Caki2 (cell line): ENCODE results near the gene CBFB. TPM values are rescaled to one million over a fixed set of nuclear protein-coding genes. Genes with fewer than 3 reads are reported as not detected.

Source experiments
- DNase-seq: peaks from one replicate; pipeline ENCODE4 v3.0.0-alpha.2; 2015; ENCODE audit warnings: low read depth
- in situ Hi-C: cut with HindIII; loops from 2 replicates; pipeline ENCODE4 v1.10.0; 2016; ENCODE audit warnings: low sequenced_read_pairs, low pct_unique_long_range_greater_than_20kb, mixed read lengths
- total RNA-seq: library from RNA; depleted of rRNA; stranded (reverse); fragments of >200 nt; shearing (Covaris generic); gene quantifications from 2 replicates; pipeline ENCODE4 v1.2.3, GENCODE V29; 2014; ENCODE audit warnings: low replicate concordance; rRNA removed

Gene CBFB
- total RNA-seq, 1 experiment from 2014 or later: 8.2 TPM

DNA sequence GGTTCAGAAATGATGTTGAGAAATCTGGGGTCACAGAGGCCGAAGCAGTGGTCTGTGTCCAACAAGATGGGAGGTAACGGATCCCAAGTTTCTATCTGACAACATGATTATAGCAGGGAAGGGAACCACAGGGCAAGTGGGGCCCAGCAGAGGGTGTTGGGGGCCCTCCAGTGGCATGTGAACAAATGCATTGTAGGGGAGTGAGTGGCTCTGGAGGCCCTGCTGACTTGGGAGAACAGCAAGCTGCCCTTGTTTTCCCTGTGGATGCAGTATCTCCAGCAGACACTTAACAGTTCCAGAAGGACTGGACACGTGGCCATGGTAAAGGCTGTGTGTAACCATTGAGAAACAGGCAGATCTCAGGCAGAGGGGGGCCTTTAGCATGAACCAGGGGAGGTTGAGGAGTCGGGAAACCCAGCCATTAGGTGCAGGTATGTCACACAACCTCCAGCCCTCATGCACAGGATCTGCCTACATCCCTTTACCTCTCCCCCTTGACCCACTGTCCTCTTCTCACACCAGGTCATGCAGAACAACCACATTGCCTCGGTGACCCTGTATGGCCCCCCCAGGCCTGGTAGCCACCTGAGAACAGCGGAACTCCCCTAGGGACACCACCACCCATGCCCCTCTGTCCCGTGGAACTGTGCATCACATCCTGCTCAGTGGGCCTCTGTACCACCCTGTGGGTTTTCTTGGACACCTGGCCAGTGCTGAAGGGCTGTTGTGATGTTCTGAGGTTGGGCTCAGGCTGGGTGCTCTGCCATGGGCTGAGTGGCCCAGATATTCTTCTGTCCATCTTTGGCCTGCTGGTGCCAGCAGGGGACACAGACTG, 117.8 kb downstream of the CBFB start:
- DNase-seq: no peak

DNA sequence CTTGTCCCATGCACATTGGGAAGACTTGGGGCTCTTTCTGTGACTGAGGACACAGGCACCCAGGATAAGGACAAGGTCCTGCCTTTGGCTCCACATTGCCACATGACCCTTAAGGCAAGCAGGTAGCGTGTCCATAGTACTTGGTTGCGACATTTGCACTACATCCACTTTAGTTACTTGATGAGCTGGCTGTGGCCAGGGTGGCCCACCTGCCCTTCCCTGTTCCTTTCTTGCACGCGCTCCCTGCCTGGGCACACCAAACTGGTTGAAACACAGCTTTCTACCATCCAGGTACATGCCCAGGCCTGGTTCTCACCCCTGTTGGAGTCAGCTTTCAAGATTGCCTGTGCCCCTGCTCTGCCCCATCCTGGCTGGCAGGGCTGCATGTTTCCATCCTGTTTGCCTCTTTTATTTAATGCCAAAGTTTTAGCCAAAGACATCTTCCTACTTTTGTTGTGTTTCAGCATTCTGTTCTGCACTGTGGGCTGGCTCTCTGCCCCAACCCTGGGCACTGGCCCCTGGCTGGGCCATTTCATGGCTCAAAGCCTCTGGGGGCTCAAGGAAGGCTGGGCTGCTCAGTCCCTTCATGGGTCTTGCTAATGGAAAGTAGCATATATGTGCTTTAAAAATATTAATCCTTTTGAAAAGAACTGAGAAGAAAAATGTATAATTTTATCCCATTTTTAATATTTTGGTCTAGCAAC, 118.6 kb downstream of the CBFB start:
- in situ Hi-C loops: no loop called here
- DNase-seq: no peak

More for the DNA sequence above, 117.8 kb downstream of the CBFB start:
- in situ Hi-C loops: no loop called here

DNA sequence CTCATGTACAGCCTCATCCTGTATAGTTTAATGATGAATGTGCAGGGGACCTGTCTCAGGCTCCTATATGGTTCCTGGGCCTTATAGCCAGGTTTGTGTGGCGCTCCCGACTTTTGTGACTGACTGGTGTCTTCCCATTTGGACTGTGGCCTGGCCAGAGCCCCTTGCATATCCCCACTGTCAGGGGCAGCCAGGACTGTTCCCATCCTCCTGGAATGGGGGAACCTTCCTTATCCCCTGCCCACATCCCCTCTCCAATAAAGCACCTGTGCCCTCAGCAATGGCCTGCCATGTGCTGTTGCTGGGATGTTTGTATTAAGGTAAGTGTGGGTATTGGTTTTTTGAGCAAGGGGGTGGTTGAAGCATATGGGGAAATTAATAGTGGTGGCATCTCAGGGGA, 119.3 kb downstream of the CBFB start:
- in situ Hi-C loops: no loop called here
- DNase-seq: no peak

DNA sequence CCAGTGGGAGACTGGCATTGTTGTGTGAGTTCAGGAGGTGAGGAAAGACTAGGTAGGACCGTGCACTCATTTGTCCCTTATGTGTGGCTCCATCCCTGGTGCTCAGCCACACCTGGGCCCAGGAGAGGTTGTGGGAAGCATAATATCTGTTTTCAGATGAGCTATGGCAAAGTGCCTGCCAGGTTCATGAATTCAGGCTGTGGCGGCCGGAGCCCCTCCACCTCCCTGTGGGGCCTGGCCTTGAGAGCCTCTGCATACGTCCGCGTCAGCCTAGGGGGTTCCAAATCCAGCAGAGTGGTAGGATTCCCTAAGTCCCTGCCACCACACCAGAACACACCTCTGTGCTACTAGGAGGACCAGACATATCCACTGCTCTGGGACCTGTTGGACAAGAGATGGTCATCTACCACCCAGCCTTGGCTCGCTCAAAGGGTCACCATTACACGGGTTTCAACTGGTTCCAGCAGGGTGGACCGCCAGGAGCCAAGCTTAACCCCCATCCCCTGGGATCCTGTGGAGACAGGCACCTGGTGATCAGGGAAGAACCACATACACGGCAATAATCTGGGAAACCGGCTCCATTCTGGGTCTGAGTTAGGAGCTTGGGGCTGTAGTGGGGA, 119.8 kb downstream of the CBFB start:
- DNase-seq: no peak
- in situ Hi-C loops: no loop called here

DNA sequence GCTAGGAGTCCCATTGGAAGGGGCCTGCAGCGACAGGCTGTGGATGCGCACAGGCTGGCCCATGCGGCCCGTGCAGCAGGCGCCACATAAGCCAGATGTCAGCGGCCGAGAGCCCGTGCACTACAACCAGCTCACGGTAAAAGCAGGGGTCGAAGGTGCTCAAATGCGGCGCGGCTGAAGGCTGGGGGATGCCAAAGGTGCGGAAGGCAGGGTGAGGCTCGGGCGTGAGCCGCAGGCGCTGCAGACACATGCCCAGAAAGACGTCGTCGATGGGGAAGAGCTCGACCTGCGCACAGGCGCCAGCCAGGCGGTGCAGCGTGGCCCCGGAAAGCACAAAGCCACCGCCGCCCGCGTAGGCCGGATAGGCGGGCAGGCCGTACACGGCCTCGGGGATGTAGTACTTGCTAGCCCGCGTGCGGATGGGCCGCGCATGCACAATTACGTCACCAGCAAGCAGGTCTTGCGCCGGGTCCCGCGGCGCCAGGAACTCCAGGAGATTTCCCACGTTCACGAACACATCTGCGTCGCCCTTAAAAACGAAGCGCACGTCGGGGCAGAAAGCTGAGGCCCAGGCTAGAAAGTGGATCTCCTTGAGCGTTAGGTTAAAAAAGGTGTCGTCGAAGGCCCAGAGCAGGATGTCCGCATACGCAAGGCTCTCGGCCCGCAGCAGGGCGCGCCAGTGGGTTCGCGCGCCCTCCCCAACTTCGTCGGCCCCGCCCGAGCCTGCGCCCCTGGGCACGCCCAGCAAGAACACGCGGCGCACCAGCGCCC, 120.5 kb downstream of the CBFB start:
- in situ Hi-C loops: no loop called here
- no peak for DNase-seq

DNA sequence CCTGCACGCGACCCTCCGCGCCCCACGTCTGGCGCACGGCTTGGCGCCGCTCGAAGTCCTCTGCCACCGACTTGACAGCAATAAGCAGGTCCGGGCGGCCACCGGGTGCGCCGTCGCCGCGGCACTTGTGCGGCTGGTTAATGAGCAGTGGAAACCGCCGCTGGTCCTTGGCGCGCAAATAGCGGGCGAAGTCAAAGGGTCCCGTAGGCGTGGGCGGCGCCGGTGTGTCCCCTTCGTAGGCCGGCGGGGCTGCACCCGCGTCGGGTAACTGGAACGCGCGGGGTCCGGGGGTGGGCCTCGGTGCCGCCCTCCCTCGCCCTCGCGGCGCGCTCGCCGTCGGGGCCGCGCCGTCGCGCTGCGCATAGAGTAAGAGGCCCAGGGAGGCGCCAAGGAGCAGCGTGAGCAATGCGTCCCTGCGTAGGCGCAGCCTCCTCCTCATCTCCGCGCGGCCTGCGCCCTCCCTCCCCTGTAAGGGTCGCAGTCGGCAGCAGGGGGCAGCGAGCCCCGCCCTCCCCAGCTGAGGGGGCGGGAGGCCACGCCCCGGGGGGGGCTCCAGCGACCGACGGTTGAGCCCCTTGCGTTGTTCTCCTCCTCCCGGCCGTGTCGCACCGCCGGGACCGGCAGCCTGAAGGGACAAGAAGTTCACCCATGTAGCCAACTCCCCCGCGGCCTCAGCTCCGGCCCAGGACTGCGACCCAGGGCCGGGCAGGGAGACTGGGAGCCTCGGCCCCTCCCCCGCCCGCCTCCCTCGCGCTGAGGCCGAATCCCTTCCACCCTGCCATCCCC, 121.3 kb downstream of the CBFB start:
- no peak for DNase-seq
- in situ Hi-C loops: no loop called here

Other genes starting within 250 kb of the CBFB start
- not detected in 2 replicates for gene TERB1, start 227.6 kb upstream of the CBFB start, total RNA-seq
- gene NAE1, start 198.2 kb upstream of the CBFB start, total RNA-seq: 87.0 and 133 TPM in 2 replicates
- not detected in 2 replicates for gene CA7, start 184.7 kb upstream of the CBFB start, total RNA-seq
- gene PDP2, start 148.6 kb upstream of the CBFB start, total RNA-seq: 2.5 and 3.1 TPM in 2 replicates
- 33.9 and 56.1 TPM in 2 replicates for gene CDH16, start 110.3 kb upstream of the CBFB start, total RNA-seq
- gene RRAD, start 103.6 kb upstream of the CBFB start, total RNA-seq: 147 and 161 TPM in 2 replicates
- gene CIAO2B, start 94.7 kb upstream of the CBFB start, total RNA-seq: 191 and 225 TPM in 2 replicates
- 45.9 and 51.1 TPM in 2 replicates for gene CES2, start 93.6 kb upstream of the CBFB start, total RNA-seq
- 1.8 and 2.2 TPM in 2 replicates for gene CES3, start 67.9 kb upstream of the CBFB start, total RNA-seq
- gene CES4A, start 40.6 kb upstream of the CBFB start, total RNA-seq: 0.07 and 0.29 TPM in 2 replicates
- gene PHAF1, start 80.8 kb downstream of the CBFB start, total RNA-seq: 10.3 and 12.0 TPM in 2 replicates
- gene B3GNT9, start 121.8 kb downstream of the CBFB start, total RNA-seq: 1.1 and 3.3 TPM in 2 replicates
- gene TRADD, start 130.8 kb downstream of the CBFB start, total RNA-seq: 58.8 and 77.6 TPM in 2 replicates
- 19.4 and 26.5 TPM in 2 replicates for gene FBXL8, start 130.8 kb downstream of the CBFB start, total RNA-seq
- 16.5 and 25.6 TPM in 2 replicates for gene HSF4, start 135.6 kb downstream of the CBFB start, total RNA-seq
- gene NOL3, start 141.4 kb downstream of the CBFB start, total RNA-seq: 114 and 120 TPM in 2 replicates
- 10.1 and 25.8 TPM in 2 replicates for gene MATCAP1, start 154.8 kb downstream of the CBFB start, total RNA-seq
- not detected in 2 replicates for gene EXOC3L1, start 161.0 kb downstream of the CBFB start, total RNA-seq
- 58.8 and 91.2 TPM in 2 replicates for gene E2F4, start 163.0 kb downstream of the CBFB start, total RNA-seq
- gene ELMO3, start 170.0 kb downstream of the CBFB start, total RNA-seq: 1.5 and 1.9 TPM in 2 replicates
- gene TMEM208, start 198.0 kb downstream of the CBFB start, total RNA-seq: 75.8 and 97.1 TPM in 2 replicates
- 4.1 and 6.2 TPM in 2 replicates for gene FHOD1, start 218.3 kb downstream of the CBFB start, total RNA-seq
- not detected in 2 replicates for gene SLC9A5, start 219.8 kb downstream of the CBFB start, total RNA-seq